ENCODE results near the gene MFSD11.
A peak's percentile ranks its signal among the peaks of the same experiment; 100 is the strongest.
"Not testable (repeated sequence)": the region's sequence is repeated elsewhere in the genome, so short reads cannot be mapped to it uniquely, and the experiment has no call there.

MFSD11 gene

DNA sequence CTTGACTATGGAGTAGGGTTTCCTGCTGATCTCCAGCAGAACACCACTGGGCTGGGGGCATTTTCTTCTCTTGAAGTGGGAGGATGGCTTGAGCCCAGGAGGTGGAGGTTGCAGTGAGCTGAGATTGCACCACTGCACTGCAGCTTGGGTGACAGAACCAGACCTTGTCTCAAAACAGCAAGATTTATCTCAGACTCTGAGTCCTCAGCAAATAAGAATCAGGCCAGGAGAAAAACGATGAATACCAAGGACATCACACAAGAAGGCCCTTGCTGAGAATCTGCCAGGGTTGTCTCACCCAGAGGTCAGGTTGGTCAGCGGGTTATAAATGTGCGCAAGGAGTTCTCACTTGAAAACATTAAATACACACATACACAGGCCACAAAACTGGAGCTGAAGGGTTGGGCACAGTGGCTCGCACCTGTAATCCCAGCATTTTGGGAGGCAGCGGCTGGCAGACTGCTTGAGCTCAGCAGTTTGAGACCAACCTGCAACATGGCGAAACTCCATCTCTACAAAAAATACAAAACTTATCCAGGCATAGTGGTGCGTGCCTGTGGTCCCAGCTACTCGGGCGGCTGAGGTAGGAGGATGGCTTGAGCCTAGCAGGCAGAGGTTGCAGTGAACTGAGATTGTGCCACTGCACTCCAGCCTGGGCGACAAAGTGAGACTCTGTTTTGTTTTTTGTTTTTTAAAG lies 34.8 kb upstream of the MFSD11 start:
- H3K9me3 Mint-ChIP-seq = no peaks in the 10 kb centered on the region
- H3K4me1 Mint-ChIP-seq = no peaks in the 10 kb centered on the region
- no peaks in the 10 kb centered on the region for H3K27me3 Mint-ChIP-seq
- H3K27ac Mint-ChIP-seq = no peak overlapping the region
- no peak for DNase-seq
- H3K4me3 Mint-ChIP-seq = no peak overlapping the region
- ATAC-seq = no peak

DNA sequence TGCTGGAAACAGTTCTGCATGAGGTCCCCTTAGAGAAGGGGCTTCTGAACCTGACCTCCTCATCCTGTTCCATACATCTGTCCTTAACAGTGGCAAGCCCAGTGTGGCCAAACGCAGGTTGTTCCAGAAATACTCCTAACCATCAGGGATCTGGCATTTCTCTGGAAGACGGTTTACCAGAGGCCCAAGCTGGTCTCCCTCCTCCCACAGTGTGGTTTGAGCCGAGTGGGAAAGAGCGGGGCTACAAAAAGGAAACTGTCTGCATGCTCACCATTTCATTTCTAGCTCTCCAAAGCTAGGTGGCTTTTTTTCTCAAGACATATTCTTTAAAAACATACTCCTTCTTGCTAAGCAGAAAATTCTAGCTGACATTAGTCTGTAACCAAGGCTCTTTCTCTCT lies 33.1 kb upstream of the MFSD11 start:
- Mint-ChIP-seq H3K4me3 (no peak overlapping the region), H3K4me1 (peaks cover 7% of the 10 kb centered on the region), H3K27me3 (no peaks in the 10 kb centered on the region), H3K9me3 (no peaks in the 10 kb centered on the region), H3K27ac (no peak overlapping the region)
- DNase-seq (no peak), ATAC-seq (no peak)

DNA sequence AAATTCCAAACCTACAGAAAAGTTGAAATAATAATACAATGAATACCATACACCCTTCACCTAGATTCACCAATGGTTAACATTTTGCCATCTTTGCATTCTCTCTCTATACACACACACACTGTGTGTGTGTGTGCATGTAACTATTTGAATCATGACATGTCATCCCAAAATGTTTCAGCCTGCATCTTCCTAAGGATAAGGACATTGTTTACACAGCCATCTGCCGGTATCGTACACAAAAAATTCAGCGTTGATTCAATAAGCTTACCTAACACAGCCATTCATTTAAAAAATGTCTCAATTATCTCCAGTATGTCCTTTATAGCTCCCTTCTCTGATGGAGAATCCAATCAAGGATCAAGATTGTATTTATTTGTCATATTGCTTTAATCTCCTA lies 31.1 kb upstream of the MFSD11 start:
- Mint-ChIP-seq H3K4me3 (no peak overlapping the region), H3K9me3 (no peaks in the 10 kb centered on the region), H3K27ac (no peak overlapping the region), H3K4me1 (peaks cover 19% of the 10 kb centered on the region), H3K27me3 (no peaks in the 10 kb centered on the region)
- ATAC-seq (no peak), DNase-seq (no peak)

DNA sequence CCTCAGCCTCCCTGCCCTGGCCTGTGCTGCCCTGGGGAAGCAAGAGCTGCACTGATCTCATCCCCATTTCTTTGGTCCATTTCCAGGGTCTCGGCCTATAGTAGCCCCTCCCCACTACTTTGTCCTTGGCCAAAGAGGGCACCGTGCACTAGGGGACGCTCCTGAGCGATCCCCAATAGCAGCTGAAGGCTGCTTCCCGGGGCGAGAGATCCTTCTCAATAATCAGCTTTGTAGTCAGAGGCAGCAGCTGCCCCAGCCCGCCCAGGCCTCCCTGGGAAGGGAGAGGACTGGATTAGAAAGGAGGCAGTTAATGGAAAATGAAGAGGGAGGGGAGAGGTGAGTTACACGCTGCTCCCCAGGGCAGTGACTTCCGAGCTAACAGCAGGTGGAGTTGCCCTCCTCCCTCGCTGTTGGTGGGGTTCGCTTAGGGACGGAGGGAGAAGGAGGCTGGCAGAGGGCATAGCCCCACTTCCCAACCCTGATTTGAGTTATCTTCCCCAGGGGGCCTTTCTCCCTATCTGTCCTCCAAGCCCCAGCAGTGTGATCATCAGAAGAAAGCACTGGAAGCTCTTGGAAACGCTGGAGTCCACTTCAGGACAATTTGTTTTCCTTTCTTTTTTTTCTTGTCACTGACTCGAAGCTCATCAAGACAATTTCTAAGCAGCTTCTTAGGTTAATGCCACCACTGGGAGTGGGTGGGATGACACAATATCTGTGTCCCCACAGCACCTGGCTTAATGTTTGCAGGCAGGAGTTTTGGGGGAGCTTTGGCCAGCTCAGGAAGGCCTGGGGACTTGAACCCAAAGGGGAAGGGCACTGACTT lies 29.7 kb upstream of the MFSD11 start:
- DNase-seq = no peak
- Mint-ChIP-seq H3K27ac (no peak overlapping the region), H3K9me3 (no peaks in the 10 kb centered on the region), H3K4me3 (no peak overlapping the region), H3K27me3 (no peaks in the 10 kb centered on the region), H3K4me1 (peaks cover 23% of the 10 kb centered on the region)
- no peak for ATAC-seq

DNA sequence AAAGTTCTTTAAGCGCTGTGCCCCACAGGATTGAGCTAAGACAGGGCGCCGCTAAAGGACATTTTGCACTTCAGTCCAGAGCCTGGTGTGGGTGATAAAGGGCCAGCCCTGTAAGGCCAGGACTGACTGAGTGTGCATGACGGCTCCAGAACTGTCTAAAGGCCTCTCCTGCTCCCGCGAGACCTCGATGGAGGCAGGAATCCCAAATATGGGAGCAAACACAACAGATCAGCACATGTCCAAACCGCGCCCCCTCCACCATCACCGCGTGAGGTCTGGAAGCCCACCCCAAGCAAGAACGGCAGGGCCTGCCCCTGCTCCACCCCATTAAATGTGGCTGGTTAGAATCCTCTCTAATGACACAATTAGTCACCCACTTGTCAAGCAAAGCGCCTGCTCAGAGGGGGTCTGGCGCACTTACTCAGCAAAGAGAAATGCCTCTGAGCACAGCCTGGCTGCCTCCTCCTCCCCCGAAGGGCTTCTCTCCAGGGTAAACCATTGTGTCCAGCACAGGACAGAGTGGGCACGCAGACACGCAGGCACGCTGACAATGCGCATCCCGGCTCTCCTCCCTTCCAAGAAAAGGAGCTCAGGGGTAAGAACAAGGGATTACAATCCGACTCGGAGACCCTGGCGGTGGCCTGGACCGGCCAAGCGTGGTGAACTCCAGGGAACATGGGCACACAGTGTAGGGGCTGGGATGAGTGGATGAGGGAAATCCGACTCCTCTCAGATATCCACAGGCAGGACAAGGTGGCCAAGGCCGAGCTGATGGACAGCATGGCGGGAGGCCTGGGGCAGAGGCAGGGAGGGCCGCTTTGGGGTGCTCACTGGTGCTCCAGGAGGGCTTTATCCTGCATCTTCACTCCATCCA lies 28.6 kb upstream of the MFSD11 start:
- no peak for ATAC-seq
- Mint-ChIP-seq H3K27me3 (no peaks in the 10 kb centered on the region), H3K4me1 (peaks cover 34% of the 10 kb centered on the region), H3K9me3 (no peaks in the 10 kb centered on the region), H3K4me3 (peak overlapping the region; percentile 74 to 76), H3K27ac (peak overlapping the region in 1 of 2 donors; percentile 48)
- DNase-seq = no peak

DNA sequence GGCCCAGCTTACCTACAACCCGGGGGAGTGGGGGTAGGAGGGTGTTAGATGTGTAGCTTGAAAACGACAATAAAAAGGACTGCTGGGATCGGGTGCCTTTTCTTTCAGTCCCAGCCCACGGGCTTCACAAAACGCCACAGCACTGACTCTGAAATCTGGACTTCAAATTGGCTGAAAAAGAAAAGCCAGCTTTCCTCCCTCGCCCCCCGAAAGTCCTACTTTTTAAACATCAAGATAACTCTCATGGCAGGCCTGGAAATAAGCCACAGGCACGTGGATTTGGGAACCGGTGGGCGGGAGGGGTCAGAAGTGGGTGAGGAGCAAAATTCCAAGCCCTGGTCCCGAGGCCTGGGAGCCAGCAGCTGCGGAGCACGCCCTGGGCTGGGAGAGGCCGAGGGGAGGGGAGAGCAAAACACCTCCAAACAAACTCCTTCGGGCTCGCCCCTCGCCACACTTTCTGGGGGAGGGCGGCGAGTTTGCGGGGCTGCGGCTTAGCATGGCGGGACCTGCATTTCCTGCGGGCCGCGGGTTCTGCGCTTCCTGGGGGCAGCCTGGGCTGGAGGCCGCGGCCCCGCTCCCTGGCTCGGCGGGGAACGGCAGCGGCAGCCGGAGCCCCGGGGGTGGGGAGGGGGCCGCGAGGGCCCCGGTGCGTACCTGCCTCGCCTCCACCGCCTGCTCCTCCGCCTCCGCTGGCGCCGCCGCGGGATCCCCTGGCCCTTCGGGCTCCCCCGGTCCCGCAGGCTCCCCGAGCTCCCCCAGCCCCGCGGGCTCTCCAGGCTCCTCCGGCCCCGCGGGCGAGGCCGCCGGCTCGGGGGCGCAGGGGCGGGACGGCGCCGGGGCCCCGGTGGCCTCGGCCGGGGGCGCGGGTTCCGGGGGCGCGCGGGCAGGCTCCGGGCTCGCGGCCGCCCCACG lies 27.7 kb upstream of the MFSD11 start:
- Mint-ChIP-seq H3K4me1 (peaks cover 42% of the 10 kb centered on the region), H3K4me3 (peak overlapping the region; percentile 74 to 76), H3K27ac (peak overlapping the region in 1 of 2 donors; percentile 67)
- not testable (repeated sequence) for DNase-seq, H3K9me3 Mint-ChIP-seq, H3K27me3 Mint-ChIP-seq
- peak; percentile 63 for ATAC-seq

DNA sequence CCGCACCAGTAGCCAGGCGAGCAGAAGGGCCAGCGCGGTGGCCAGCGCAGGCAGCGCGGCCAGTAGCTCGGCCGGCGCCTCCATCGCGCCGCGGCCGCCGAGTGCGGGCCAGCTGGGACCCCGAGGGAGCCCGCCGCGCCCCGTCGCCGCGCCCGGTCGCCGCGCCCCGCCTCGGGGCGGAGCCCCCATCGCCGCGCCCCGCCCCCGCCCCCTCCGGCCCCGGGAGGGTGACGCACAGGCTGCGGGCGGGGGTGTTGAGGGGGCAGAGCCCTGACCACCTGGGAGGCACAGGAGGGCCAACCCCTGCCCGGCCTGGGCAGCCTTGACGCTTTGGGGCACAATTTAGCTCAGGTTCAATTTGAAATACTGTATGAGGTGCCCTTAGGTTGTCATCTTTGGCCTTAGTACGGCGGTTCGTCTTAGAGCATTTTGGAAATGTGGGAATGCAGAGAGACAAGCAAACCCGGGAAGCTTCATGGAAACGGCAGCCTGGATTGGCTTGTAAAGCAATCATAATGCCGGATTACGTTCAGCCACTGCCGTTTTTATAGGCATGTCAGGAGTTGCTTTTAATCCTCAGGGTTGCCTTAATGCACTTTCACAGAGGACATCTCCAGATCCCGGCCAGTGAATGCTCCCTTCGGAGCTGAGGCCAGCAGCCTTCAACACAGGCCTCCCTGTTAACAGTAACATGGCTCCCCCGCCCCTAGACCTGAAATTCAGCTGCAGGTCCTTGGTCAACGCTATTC lies 26.9 kb upstream of the MFSD11 start, which contains the start of gene MXRA7:
MXRA7 (minus strand) TSS at position 103 of the 749 bp plus-strand sequence; CDS start at position 84, 19 bp downstream.
- H3K4me1 Mint-ChIP-seq = peaks cover 51% of the 10 kb centered on the region
- DNase-seq (peak; percentile 54 to 61), ATAC-seq (peak; percentile 74)
- no peaks in the 10 kb centered on the region for H3K9me3 Mint-ChIP-seq
- peak within 1 kb of the TSS; percentile 76 to 78 for H3K4me3 Mint-ChIP-seq
- peak within 1 kb of the TSS in 1 of 2 donors; percentile 67 for H3K27ac Mint-ChIP-seq
- no peaks in the 10 kb centered on the region for H3K27me3 Mint-ChIP-seq

DNA sequence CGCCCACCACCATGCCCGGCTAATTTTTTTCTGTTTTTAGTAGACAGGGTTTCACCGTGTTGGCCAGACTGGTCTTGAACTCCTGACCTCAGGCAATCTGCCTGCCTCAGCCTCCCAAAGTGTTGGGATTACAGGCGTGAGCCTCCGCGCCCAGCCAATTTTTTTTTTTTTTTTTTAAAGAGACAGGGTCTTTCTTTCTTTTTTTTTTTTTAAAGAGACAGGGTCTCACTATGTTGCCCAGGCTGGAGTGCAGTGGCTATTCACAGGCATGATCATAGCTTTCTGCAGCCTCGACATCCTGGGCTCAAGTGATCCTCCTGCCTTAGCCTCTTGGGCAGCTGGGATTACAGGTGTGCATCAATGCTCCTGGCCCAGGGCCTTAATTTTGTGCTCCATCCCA lies 25.6 kb upstream of the MFSD11 start:
- Mint-ChIP-seq H3K4me1 (peaks cover 63% of the 10 kb centered on the region), H3K27ac (peak overlapping the region in 1 of 2 donors; percentile 20)
- H3K27me3 Mint-ChIP-seq, H3K4me3 Mint-ChIP-seq, ATAC-seq, H3K9me3 Mint-ChIP-seq, DNase-seq: not testable (repeated sequence)

DNA sequence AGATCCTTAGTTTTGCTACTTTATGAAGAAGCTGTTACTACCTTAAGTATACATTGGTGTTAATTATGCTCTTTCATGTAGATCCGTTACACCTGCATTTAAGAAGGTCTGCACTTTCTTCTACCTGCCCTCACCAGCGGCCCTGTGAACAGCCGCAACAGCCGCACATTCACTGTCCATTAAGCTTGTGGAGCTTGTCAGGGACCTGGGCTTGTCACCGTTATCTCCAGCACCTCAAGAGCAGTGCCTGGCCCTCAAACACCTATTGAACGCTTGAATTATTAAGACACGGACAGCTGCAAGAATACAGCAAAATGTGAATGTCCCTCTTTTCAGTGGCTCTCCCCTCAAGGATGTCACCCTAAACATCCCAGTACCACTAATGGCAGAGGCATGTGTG lies 24.2 kb upstream of the MFSD11 start:
- H3K27ac Mint-ChIP-seq = no peak overlapping the region

DNA sequence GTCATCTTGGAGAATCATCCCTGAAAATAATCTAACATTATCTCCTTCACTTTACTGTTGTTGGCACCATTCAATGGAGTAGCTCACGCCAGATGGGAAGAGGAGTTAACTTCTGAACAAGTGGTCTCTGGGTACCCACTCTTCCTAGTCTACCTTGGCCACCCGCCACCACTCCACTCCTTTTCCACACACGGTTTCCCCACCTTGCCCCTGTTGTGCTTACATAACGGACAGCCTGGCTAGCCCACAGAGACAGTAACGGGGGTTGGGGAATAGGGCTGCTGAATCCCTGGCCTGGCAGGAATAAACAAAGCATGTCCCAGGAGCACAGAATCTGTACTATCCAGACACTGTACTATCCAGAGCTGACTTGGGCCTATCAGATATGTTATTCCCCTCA lies 23.6 kb upstream of the MFSD11 start:
- Mint-ChIP-seq H3K4me3 (no peak overlapping the region), H3K27ac (no peak overlapping the region), H3K4me1 (peaks cover 74% of the 10 kb centered on the region), H3K9me3 (no peaks in the 10 kb centered on the region), H3K27me3 (no peaks in the 10 kb centered on the region)
- ATAC-seq (no peak), DNase-seq (no peak)

More for the DNA sequence above, 24.2 kb upstream of the MFSD11 start:
- ATAC-seq = no peak
- Mint-ChIP-seq H3K4me3 (no peak overlapping the region), H3K9me3 (no peaks in the 10 kb centered on the region), H3K27me3 (no peaks in the 10 kb centered on the region), H3K4me1 (peaks cover 74% of the 10 kb centered on the region)
- DNase-seq = no peak

DNA sequence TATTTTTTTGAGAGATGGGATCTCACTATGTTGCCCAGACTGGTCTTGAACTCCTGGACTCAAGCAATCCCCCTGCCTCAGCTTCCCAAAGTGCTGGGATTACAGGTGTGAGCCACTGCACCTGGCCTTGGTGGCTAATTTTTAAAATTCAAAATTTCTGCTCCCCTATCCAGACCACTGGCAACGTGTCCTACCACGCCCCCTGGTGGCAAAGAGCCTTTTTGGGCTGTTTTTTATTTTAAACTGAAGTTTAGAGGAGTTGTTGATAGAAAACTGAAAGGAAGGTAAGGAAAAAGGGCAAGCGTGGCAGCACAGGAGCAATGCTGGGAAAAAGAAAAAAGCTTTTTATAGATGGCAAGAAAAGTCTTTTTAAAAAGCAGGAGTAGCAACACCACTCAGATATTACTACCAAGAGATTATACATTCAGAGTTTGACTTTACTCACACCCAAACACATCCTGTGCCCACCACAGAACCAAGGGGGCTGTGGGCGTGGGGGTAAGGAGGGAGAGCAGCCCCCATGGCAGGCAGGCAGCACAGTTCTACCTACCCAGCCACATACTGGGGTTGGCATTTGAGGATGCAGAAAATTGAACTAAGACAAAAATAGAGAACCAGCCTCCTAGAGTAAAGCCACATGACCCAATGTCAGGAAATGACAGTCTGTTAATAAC lies 23.0 kb upstream of the MFSD11 start:
- Mint-ChIP-seq H3K4me1 (peaks cover 68% of the 10 kb centered on the region), H3K27ac (peak overlapping the region; percentile 84 to 85), H3K27me3 (no peaks in the 10 kb centered on the region), H3K4me3 (peak overlapping the region; percentile 78 to 86), H3K9me3 (no peaks in the 10 kb centered on the region)
- ATAC-seq (peak; percentile 3), DNase-seq (peak; percentile 73 to 74)

DNA sequence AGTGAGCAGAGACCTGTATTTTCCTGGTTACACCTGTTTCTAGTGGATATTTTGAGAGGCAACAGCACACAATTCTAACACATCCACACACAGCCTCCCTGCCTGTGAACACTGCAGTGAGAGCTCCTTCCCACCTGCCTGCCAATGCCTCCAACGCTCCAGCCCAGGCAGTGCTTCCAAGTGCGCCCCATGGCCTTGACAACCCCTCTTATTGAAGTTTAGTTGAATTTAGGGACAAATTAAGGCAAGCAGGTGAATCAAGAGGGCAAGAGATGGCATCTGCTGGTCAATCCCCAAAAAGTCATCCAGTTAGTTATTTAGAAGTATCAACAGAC lies 22.5 kb upstream of the MFSD11 start:
- H3K9me3 Mint-ChIP-seq = no peaks in the 10 kb centered on the region
- ATAC-seq (no peak), DNase-seq (no peak)
- H3K4me3 Mint-ChIP-seq = peak overlapping the region; percentile 78 to 86
- peaks cover 66% of the 10 kb centered on the region for H3K4me1 Mint-ChIP-seq
- H3K27ac Mint-ChIP-seq = peak overlapping the region; percentile 84 to 85
- H3K27me3 Mint-ChIP-seq = no peaks in the 10 kb centered on the region

DNA sequence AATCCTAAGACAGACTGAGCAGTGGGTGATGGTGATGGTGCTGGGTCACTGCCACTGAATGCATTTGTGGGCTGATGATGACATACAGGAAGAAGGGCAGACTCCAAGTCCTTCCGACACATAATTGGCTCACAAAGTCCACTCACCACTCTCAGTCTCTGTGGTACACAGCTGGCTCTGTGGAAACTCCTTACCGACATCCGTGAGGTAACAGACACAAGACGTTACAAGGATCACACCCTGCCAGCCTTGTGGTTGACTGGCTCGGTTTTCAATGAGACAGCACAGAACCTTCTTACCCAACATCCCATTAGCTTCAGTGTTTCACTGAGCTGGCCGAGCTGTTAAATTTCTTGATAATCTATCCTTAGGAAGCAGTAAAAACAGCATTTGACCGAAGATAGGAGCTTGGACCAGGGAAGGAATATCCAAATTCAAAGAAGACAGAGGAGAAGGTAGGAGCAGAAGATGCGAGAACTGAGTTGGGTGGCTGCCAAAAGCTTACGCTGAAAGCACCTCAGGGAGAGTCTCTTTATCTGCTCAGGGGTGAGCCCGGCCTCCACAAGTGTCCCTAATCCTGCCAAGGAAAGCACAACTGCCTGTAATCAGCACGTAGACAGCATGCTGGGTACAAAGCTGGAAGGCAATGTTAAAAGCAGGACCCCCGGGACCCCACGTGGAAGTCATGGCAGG lies 21.6 kb upstream of the MFSD11 start:
- peak overlapping the region; percentile 78 to 86 for H3K4me3 Mint-ChIP-seq
- no peaks in the 10 kb centered on the region for H3K27me3 Mint-ChIP-seq
- peak overlapping the region; percentile 84 to 99 for H3K27ac Mint-ChIP-seq
- DNase-seq (peak; percentile 77 to 91), ATAC-seq (peak; percentile 98)
- no peaks in the 10 kb centered on the region for H3K9me3 Mint-ChIP-seq
- H3K4me1 Mint-ChIP-seq = peaks cover 66% of the 10 kb centered on the region
